ENCODE data around the gene EVA1C. TPM values are rescaled to one million over a fixed set of nuclear protein-coding genes. Genes with fewer than 3 reads are reported as not detected.

EVA1C gene
- total RNA-seq, 1 experiment from 2014 or later, result 16.1 TPM

- ATAC-seq, result no peak
Observed at GRCh38 chr21:32426066-32426465, 13.6 kb downstream of the EVA1C start.

GRCh38 chr21:32426592-32427051 is 14.1 kb downstream of the EVA1C start:
- Histone ChIP-seq H3K4me2 (ENCODE audit: low read length) (peak overlapping the region; percentile 75), H3K4me1 (ENCODE audit: insufficient read depth, low read length) (peaks cover 59% of the 10 kb centered on the region), H3K27ac (ENCODE audit: low read length) (peak overlapping the region; percentile 87), H3K79me2 (ENCODE audit: low read length) (peaks cover 30% of the 10 kb centered on the region), H4K20me1 (ENCODE audit: low read length) (no peaks in the 10 kb centered on the region), H3F3A (ENCODE audit: low read length, unreplicated experiment) (peaks cover 11% of the 10 kb centered on the region), H2AFZ (ENCODE audit: low read length) (peak overlapping the region; percentile 60), H3K4me3 (ENCODE audit: low read length) (peak overlapping the region; percentile 43), H3K9ac (ENCODE audit: low read length) (peak overlapping the region; percentile 50), H3K9me2 (replicated peaks; ENCODE audit: low read length) (no peaks in the 10 kb centered on the region), H3K36me3 (ENCODE audit: low read depth, low read length) (no peaks in the 10 kb centered on the region), H3K27me3 (ENCODE audit: low read length) (no peaks in the 10 kb centered on the region), H3K9me3 (ENCODE audit: low read length) (no peaks in the 10 kb centered on the region)
- no peak for TF ChIP-seq CTCF (conservative IDR thresholded peaks at IDR 0.05; ENCODE audit: low read depth, low read length)
- no TSS peak for BruUV-seq (replicated peaks)
- peak; percentile 86 for DNase-seq
- peak; percentile 81 for ATAC-seq
- POLR2A ChIA-PET (ENCODE audit: unreplicated experiment), result interaction anchor here (0.5 to 0.7 kb wide), 3 partner anchors 22 to 174 kb away, joined by 4 to 7 read pairs (median 4); no protein-coding TSS in a partner anchor
- CTCF ChIA-PET, result interaction anchor here (0.6 to 1.3 kb wide), 4 partner anchors 23 to 174 kb away, joined by 3 to 6 read pairs (median 4); no protein-coding TSS in a partner anchor
- intact Hi-C loops (cut with micrococcal nuclease), result loop anchor here (2.0 to 5.0 kb wide), 2 partner anchors 36 to 48 kb away; no protein-coding TSS in a partner anchor

More at GRCh38 chr21:32426066-32426465, 13.6 kb downstream of the EVA1C start:
- H3K4me3 ChIP-seq (ENCODE audit: low read length), result peak overlapping the region; percentile 43; the same call in 1 of the 2 replicates
- H2AFZ ChIP-seq (ENCODE audit: low read length), result peak overlapping the region; percentile 60; the same call in 1 of the 2 replicates
- intact Hi-C loops (cut with micrococcal nuclease), result loop anchor here (2.0 to 5.0 kb wide), 2 partner anchors 36 to 49 kb away; no protein-coding TSS in a partner anchor
- no peaks in the 10 kb centered on the region for H3K9me3 ChIP-seq (ENCODE audit: low read length)
- ChIA-PET POLR2A (ENCODE audit: unreplicated experiment) (interaction anchor here (0.5 kb wide), 2 partner anchors 116 to 175 kb away, joined by 4 to 7 read pairs; no protein-coding TSS in a partner anchor), CTCF (interaction anchor here (0.6 to 1.3 kb wide), 3 partner anchors 23 to 175 kb away, joined by 3 to 6 read pairs (median 3); no protein-coding TSS in a partner anchor)
- H4K20me1 ChIP-seq (ENCODE audit: low read length), result no peaks in the 10 kb centered on the region
- TF ChIP-seq EZH2phosphoT487 (IDR thresholded peaks at IDR 0.05; ENCODE audit: borderline replicate concordance, low read length) (no peak), EZH2 (IDR thresholded peaks at IDR 0.05; ENCODE audit: low read length, unreplicated experiment) (no peak), CTCF (conservative IDR thresholded peaks at IDR 0.05; ENCODE audit: low read depth, low read length) (no peak)
- H3K4me2 ChIP-seq (ENCODE audit: low read length), result peak overlapping the region; percentile 75
- peak; percentile 3 for DNase-seq
- H3K9me2 ChIP-seq (replicated peaks; ENCODE audit: low read length), result no peaks in the 10 kb centered on the region
- no peaks in the 10 kb centered on the region for H3K27me3 ChIP-seq (ENCODE audit: low read length)
- peaks cover 11% of the 10 kb centered on the region for H3F3A ChIP-seq (ENCODE audit: low read length, unreplicated experiment)
- H3K36me3 ChIP-seq (ENCODE audit: low read depth, low read length), result no peaks in the 10 kb centered on the region
- H3K9ac ChIP-seq (ENCODE audit: low read length), result peak overlapping the region; percentile 50
- peaks cover 30% of the 10 kb centered on the region for H3K79me2 ChIP-seq (ENCODE audit: low read length)
- peak overlapping the region; percentile 87 for H3K27ac ChIP-seq (ENCODE audit: low read length)
- BruUV-seq (replicated peaks), result TSS peak; percentile 44
- peaks cover 59% of the 10 kb centered on the region for H3K4me1 ChIP-seq (ENCODE audit: insufficient read depth, low read length)
